HG02870 (cell line): ENCODE measurements around the gene CEP112.

ENCODE experiments used
- ATAC-seq: cut with Tn5 transposase; IDR thresholded peaks from one replicate; pipeline ENCODE4 v1.9.1; 2021; ENCODE audit warnings: mild to moderate bottlenecking, moderate library complexity; ENCODE audit not compliant: unreplicated experiment

Gene CEP112

GRCh38 chr17:65896889-65897288 lies 295.0 kb downstream of the CEP112 start:
- no peak for ATAC-seq

DNA sequence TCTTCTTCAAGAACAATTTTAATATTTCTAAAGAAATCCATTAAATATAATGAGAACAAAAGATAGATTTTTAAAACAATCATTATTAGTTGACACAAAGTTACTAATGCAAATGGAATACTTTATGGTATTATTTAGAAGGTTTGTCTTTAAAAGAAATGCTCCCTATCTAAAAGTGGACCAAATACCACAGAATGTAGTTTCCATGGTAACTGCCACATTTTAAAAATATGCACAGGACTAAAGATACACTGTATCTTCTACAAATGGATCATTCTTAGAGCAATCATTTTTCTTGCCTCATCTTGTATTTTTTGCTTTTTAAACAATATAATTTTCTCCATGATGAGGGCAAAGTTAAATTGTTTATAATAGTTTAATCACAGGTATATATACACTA lies 296.0 kb downstream of the CEP112 start:
- no peak for ATAC-seq

DNA sequence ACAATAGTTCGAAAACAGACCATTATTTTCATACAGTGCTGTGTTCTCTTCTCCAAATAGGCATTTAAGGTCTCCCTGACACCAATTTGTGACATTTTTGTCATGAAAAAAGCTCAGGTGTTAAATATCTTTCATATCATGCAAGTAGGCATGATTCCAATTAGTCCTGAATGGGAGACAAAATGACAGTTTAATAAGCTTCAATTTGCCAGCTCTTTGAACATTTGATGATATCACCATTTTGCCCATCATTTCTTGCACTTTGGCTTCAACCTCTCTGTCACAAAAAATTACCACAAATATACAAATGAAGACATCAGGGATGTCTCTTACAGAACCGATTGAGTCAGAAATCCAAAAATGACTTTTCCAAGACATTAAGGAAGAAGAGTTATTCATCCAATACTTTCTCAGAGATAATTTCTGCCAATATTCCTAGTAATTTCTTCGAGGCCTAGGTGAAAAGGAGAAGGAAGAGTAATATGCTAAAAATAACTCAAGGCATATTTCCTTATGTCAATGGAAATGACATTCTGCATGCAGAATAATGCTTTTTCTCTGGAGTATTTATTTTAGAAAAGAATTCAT lies 298.1 kb downstream of the CEP112 start:
- no peak for ATAC-seq

DNA sequence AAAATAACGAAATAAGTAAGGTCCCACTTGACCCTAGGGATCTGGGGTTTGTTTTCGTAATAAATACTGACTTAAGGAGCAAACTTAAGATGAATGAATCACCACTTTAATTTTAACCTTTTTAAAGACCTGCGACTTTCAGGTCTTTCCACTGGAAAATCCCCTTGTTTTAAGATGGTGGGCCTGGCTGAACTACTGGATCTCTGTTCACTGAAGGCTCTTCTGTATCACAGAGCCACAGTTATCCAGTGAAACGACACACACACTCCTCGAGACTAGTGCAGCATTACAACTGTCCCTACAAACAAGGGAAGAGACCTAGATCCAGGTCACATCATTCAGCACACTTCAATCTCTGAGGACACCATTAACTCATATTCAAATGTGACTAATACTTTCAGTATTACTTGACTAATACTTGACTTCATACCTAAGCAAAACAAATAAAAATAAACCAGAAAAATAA lies 299.0 kb downstream of the CEP112 start:
- no peak for ATAC-seq

- ATAC-seq = no peak
Observed at GRCh38 chr17:65891231-65891735, 300.6 kb downstream of the CEP112 start.

DNA sequence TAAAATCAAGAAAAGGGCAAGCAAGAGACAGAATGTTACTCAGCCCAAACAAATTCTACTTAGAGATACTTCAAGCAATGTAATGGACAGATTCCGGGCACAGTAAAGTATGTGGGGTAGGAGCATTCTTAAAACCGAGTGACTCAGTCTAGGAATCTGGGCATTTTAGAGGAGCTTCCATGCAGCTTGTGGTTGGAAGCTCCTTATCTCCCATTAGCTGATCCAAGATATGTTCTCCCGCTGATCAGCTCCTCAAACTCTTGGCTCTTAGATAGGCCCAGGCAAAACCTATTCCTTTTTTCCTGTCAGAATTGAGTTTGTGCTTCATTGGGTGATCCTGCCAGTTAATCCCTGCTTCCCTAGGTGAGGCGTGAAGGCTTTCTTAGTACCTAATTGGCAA lies 303.3 kb downstream of the CEP112 start:
- no peak for ATAC-seq

- no peak for ATAC-seq
Observed at GRCh38 chr17:65886315-65887245, 305.4 kb downstream of the CEP112 start.

- ATAC-seq = no peak
Observed at GRCh38 chr17:65885541-65886312, 306.2 kb downstream of the CEP112 start.

- ATAC-seq = no peak
Observed at GRCh38 chr17:65876985-65877384, 314.9 kb downstream of the CEP112 start.

DNA sequence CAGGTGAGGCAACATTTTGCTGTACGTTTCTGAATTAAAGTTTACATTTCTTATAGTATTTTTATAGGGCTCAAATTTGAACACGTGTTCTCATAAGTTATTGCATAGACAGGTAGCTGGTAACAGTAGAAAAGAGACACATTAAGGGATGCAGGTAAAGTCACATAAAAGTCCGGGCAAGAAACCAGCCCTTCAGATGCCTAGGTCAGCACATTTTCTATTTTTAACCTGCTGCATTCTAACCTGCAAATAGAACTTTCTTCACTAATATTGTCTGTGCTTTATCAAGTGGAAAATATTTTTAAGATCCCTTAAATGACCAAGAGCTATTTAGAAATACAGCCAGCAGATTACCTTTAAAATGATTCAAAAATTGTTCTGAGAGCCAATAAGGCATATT lies 323.1 kb downstream of the CEP112 start:
- ATAC-seq = no peak

DNA sequence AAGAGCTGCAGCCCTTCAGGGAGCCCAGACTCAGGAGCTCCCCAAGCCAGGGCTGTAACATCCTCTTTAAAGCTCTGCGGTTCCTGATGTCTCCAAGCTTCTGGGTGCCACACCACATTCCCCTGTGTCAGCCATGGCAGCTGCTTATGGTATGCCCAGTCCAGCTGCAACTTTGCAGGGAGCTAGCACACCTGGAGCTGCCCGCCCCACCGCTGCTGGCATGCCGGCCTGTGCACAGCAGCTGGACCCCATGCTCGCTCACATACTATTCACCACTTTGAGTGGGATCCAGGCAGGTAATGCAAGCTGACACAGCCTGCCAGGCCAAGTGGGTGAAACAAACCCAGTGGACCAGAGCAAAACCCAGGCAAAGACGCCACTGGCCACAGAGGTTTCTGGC lies 324.9 kb downstream of the CEP112 start:
- no peak for ATAC-seq

- no peak for ATAC-seq
Observed at GRCh38 chr17:65865715-65866425, 326.1 kb downstream of the CEP112 start.

DNA sequence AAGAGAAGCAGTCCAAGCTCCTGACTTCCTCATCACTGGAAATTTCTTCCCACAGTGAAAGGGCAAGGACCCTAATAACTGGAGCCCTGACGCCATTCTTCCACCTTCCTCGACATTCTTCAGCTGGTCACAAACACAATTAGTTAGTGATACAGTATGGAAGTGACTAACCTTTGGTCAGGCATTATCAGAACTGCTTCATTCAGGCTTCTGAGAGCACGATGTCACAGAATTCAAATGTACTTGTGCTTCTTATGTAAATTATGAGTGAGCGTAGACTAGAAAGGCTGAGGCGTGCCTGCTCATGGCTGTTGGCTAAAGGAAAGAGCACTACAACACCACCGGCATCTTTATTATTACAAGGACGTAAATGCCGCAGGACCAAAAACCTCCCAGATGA lies 327.5 kb downstream of the CEP112 start:
- ATAC-seq = no peak

DNA sequence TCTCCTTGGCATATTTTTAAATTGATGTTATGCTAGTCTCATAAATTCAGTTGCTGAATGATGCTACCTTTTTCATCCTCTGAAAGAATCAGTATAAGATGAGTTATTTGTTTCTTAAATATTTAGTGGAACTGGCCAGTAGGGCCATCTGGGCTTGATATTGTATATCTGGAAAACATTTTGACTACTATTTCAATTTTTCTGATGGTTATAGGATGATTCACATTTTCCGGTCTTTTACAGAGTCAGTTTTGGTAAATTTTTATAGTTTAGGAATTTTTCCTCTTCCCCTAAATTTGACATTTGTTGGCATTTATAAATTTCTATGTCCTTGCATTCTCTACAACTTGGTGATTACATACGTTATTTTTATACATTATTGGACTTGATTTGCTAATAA lies 334.2 kb downstream of the CEP112 start:
- no peak for ATAC-seq

DNA sequence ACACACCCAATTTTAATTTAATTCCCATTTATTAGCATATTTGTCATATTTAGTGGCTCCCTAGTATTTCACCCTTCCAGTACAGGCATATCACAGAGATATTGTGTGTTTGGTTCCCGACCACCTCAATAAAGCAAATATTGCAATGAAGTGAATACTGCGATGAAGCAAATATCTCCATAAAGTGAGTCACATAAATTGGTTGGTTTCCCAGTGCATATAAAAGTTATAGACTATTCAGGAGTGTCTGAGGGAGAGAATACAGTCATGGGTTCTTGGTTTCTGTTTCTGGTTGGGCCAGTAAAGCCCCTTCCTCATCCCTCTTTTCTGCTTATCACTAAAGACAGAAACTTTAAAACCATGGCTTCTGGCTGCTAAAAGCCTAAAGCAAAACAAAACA lies 335.1 kb downstream of the CEP112 start:
- no peak for ATAC-seq

GRCh38 chr17:65855675-65856074 lies 336.3 kb downstream of the CEP112 start:
- no peak for ATAC-seq

DNA sequence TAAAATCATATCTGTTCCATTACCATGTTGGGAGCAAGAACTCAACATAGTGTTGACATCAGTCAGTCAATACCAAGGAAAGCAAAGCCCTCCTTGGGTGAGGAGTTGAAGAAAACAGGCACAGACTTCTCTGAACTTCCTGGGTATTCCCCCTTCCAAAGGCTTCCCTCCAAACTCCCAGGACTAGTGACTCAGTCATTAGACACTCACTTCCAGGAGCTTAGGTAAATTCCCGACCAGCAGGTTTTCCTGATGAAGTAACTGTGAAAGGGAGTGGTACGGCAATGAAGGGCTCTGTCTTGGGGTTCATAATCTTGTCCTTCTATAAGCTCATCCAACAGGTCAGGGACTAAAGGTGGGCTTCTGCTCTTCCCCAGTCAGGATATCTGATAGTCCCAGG lies 336.7 kb downstream of the CEP112 start:
- ATAC-seq = no peak

DNA sequence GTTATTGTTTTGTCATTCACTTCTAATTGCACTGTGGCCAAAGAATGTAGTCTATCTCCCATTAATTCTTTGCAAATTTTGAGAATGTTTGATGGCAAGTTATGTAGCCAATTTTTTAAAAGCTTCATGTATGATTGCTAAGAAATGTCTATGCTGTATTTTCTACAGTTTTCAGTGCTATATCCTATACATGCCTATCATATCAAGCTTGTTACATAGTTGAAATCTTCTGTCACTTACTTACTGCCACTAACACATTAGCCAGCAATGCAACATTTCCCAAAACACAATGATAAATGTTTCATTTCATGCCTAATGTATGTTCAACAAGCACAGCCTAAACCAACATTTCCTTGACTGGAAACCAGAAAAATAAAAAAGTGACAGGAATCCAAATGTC lies 338.1 kb downstream of the CEP112 start:
- ATAC-seq = no peak

GRCh38 chr17:65852911-65853310 lies 339.0 kb downstream of the CEP112 start:
- ATAC-seq = no peak

GRCh38 chr17:65851965-65852736 lies 339.8 kb downstream of the CEP112 start:
- ATAC-seq = no peak
